ENCODE measurements around the gene GBGT1. TPM values are rescaled to one million over a fixed set of nuclear protein-coding genes. Genes with fewer than 3 reads are reported as not detected.

Gene GBGT1
- polyA plus RNA-seq, 1 of the 3 experiments (the other 2 are of a cell fraction) = 0.51 TPM

DNA sequence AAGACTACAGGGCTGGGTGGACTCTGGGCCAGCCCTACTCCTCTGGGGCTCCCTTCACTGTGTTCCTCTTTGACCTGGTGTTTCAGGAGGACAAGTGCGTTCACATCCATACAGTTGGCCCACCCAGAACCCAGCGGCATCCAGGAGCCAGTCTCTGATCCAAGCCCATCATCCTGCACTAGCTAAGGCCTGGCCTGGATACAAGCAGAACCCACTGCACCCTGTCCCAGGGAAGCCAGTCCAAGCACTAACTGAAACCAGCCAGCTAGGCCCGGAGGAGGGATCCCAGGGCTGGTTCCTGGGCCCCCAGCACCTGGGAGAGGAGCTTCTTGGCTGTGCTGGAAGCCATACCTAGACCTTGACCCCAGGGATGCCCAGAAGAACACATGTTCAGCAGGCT is 4.1 kb upstream of the GBGT1 start:
- Histone ChIP-seq H3K4me1 (ENCODE audit: control insufficient read depth in 1 of 2, insufficient read depth in 2 of 2, low read depth in 1 of 2, low read length in 1 of 2) (peaks cover 0 to 5% of the 10 kb centered on the region in 2 experiments; a peak in 1 of 4 replicates), H4K20me1 (ENCODE audit: insufficient read depth) (no peaks in the 10 kb centered on the region), H3K27me3 (ENCODE audit: insufficient read depth) (no peaks in the 10 kb centered on the region), H3K9me2 (no peaks in the 10 kb centered on the region), H2AFZ (ENCODE audit: low read depth) (no peak overlapping the region), H3K4me2 (no peak overlapping the region), H3K4me3 (ENCODE audit: low read depth in 2 of 2, low read length in 1 of 2) (no peak overlapping the region), H3K9me3 (no peaks in the 10 kb centered on the region), H3K27ac (ENCODE audit: low read depth in 2 of 2, low read length in 1 of 2) (no peak overlapping the region), H3K36me3 (replicated peaks in 1 of 2; ENCODE audit: control insufficient read depth in 1 of 2, insufficient read depth in 2 of 2, low read length in 1 of 2) (no peaks in the 10 kb centered on the region), H3K79me2 (ENCODE audit: insufficient read depth) (no peaks in the 10 kb centered on the region), H3K9ac (no peak overlapping the region), H3F3A (replicated peaks; ENCODE audit: insufficient read depth) (no peaks in the 10 kb centered on the region)
- POLR2A ChIA-PET = interaction anchor here (1.1 kb wide), 1 partner anchor 180 kb away, joined by 3 read pairs; the partner anchor contains the start of genes MED22 and RPL7A
- CTCF ChIA-PET = interaction anchor here (0.9 to 3.2 kb wide), 3 partner anchors 13 to 24 kb away, joined by 5 to 18 read pairs (median 6); no protein-coding TSS in a partner anchor
- TF ChIP-seq FOXJ3 (CRISPR knock-in tag; IDR thresholded peaks at IDR 0.05) (no peak), ELF1 (IDR thresholded peaks at IDR 0.05) (no peak), FOSL2 (IDR thresholded peaks at IDR 0.05; ENCODE audit: borderline replicate concordance, low read depth) (no peak), CHD2 (IDR thresholded peaks at IDR 0.05; ENCODE audit: low read length, partially characterized antibody) (no peak)
- TF ChIP-seq, protein P1, sequence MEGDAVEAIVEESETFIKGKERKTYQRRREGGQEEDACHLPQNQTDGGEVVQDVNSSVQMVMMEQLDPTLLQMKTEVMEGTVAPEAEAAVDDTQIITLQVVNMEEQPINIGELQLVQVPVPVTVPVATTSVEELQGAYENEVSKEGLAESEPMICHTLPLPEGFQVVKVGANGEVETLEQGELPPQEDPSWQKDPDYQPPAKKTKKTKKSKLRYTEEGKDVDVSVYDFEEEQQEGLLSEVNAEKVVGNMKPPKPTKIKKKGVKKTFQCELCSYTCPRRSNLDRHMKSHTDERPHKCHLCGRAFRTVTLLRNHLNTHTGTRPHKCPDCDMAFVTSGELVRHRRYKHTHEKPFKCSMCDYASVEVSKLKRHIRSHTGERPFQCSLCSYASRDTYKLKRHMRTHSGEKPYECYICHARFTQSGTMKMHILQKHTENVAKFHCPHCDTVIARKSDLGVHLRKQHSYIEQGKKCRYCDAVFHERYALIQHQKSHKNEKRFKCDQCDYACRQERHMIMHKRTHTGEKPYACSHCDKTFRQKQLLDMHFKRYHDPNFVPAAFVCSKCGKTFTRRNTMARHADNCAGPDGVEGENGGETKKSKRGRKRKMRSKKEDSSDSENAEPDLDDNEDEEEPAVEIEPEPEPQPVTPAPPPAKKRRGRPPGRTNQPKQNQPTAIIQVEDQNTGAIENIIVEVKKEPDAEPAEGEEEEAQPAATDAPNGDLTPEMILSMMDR (IDR thresholded peaks at IDR 0.05) = no peak
- TF ChIP-seq, protein P2, sequence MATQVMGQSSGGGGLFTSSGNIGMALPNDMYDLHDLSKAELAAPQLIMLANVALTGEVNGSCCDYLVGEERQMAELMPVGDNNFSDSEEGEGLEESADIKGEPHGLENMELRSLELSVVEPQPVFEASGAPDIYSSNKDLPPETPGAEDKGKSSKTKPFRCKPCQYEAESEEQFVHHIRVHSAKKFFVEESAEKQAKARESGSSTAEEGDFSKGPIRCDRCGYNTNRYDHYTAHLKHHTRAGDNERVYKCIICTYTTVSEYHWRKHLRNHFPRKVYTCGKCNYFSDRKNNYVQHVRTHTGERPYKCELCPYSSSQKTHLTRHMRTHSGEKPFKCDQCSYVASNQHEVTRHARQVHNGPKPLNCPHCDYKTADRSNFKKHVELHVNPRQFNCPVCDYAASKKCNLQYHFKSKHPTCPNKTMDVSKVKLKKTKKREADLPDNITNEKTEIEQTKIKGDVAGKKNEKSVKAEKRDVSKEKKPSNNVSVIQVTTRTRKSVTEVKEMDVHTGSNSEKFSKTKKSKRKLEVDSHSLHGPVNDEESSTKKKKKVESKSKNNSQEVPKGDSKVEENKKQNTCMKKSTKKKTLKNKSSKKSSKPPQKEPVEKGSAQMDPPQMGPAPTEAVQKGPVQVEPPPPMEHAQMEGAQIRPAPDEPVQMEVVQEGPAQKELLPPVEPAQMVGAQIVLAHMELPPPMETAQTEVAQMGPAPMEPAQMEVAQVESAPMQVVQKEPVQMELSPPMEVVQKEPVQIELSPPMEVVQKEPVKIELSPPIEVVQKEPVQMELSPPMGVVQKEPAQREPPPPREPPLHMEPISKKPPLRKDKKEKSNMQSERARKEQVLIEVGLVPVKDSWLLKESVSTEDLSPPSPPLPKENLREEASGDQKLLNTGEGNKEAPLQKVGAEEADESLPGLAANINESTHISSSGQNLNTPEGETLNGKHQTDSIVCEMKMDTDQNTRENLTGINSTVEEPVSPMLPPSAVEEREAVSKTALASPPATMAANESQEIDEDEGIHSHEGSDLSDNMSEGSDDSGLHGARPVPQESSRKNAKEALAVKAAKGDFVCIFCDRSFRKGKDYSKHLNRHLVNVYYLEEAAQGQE (IDR thresholded peaks at IDR 0.05; ENCODE audit: low read depth, low read length) = no peak
- no peak for DNase-seq
- 50% methylated on average over 1 of the region's 3 CpGs for WGBS (ENCODE audit: low lambda C conversion rate)

DNA sequence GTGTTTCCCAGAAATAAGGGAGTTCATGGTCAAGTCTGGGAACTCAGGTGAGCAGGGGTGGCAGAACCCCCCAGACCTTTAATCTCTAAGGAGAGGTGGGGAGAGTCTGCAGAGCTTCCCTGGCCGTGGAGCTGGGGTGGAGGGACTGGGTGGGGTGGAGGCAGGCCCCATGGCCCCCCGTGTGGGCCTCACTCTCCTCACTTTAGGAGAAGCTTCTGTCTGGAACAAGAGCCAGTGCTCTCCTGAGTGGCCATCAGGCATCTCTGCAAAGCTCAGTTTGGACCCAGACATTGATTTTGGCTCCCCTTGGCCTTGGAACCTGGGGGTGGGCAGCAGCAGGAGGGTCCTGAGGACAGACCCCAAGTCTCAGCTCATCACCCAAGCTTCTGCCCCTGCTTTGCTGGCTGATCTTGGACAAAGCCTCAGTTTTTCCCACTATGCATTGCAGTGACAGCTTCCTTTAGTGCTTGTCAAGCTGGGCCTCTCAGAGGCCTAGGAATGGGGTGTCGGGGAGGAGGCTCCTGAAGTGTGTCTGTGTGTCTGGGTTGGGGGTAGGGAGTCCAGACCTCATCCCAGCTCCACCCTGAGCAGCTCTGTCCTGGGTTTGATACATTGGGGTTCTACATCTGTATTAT is 3.5 kb upstream of the GBGT1 start:
- Histone ChIP-seq H3K4me3 (ENCODE audit: low read depth in 2 of 2, low read length in 1 of 2) (no peak overlapping the region), H3K9me2 (no peaks in the 10 kb centered on the region), H2AFZ (ENCODE audit: low read depth) (no peak overlapping the region), H3K4me1 (ENCODE audit: control insufficient read depth in 1 of 2, insufficient read depth in 2 of 2, low read depth in 1 of 2, low read length in 1 of 2) (peaks cover 0 to 5% of the 10 kb centered on the region in 2 experiments; a peak in 1 of 4 replicates), H4K20me1 (ENCODE audit: insufficient read depth) (no peaks in the 10 kb centered on the region), H3K9ac (no peak overlapping the region), H3K9me3 (no peaks in the 10 kb centered on the region), H3K27ac (ENCODE audit: low read depth in 2 of 2, low read length in 1 of 2) (no peak overlapping the region), H3K36me3 (replicated peaks in 1 of 2; ENCODE audit: control insufficient read depth in 1 of 2, insufficient read depth in 2 of 2, low read length in 1 of 2) (no peaks in the 10 kb centered on the region), H3F3A (replicated peaks; ENCODE audit: insufficient read depth) (no peaks in the 10 kb centered on the region), H3K4me2 (no peak overlapping the region), H3K27me3 (ENCODE audit: insufficient read depth) (no peaks in the 10 kb centered on the region), H3K79me2 (ENCODE audit: insufficient read depth) (no peaks in the 10 kb centered on the region)
- WGBS (ENCODE audit: low lambda C conversion rate) = 28% methylated on average over 3 of the region's 3 CpGs
- ChIA-PET POLR2A (interaction anchor here (1.1 kb wide), 1 partner anchor 181 kb away, joined by 3 read pairs; the partner anchor contains the start of genes MED22 and RPL7A), CTCF (interaction anchor here (0.9 to 3.2 kb wide), 3 partner anchors 13 to 23 kb away, joined by 5 to 18 read pairs (median 6); no protein-coding TSS in a partner anchor)
- DNase-seq = no peak
- TF ChIP-seq TEAD4 (IDR thresholded peaks at IDR 0.05; ENCODE audit: borderline replicate concordance, insufficient read depth) = no peak
